Breast epithelium (tissue), 3 donors: ENCODE results near the gene IL20RA.

Source experiments
- POLR2A ChIP-seq: fragments of 450-650 bp; IDR thresholded peaks from one replicate; pipeline ENCODE4 v1.6.1; 2016; ENCODE audit warnings: antibody characterized with exemption, mild to moderate bottlenecking, moderate library complexity
- POLR2AphosphoS5 ChIP-seq, 3 donors: sonication (generic); formaldehyde crosslinking; IDR thresholded peaks; one replicate each; pipeline ENCODE4 v1.6.1; 2017; ENCODE audit warnings: antibody characterized with exemption in 3 of 3
- TF ChIP-seq, protein P1 (sequence below), 3 donors: fragments of 450-650 bp; IDR thresholded peaks; one replicate each; pipeline ENCODE4 v1.5.1; 2016 to 2017; ENCODE audit warnings: antibody characterized with exemption in 3 of 3, mild to moderate bottlenecking in 3 of 3, moderate library complexity in 3 of 3

DNA sequence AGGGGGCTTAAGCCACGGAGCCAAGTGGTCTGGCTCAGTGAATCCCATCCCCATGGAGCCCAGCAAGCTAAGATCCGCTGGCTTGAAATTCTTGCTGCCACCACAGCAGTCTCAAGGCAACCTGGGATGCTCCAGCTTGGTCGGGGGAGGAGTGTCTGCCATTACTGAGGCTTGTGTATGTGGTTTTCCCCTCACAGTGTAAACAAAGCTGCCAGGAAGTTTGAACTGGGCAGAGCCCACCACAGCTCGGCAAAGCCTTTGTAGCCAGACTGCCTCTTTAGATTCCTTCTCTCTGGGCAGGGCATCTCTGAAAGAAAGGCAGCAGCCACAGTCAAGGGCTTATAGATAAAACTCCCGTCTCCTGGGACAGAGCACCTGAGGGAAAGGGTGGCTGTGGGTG lies 25.5 kb upstream of the IL20RA start:
- TF ChIP-seq, protein P1, sequence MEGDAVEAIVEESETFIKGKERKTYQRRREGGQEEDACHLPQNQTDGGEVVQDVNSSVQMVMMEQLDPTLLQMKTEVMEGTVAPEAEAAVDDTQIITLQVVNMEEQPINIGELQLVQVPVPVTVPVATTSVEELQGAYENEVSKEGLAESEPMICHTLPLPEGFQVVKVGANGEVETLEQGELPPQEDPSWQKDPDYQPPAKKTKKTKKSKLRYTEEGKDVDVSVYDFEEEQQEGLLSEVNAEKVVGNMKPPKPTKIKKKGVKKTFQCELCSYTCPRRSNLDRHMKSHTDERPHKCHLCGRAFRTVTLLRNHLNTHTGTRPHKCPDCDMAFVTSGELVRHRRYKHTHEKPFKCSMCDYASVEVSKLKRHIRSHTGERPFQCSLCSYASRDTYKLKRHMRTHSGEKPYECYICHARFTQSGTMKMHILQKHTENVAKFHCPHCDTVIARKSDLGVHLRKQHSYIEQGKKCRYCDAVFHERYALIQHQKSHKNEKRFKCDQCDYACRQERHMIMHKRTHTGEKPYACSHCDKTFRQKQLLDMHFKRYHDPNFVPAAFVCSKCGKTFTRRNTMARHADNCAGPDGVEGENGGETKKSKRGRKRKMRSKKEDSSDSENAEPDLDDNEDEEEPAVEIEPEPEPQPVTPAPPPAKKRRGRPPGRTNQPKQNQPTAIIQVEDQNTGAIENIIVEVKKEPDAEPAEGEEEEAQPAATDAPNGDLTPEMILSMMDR (IDR thresholded peaks at IDR 0.05) = no peak
- TF ChIP-seq POLR2A (no peak), POLR2AphosphoS5 (IDR thresholded peaks at IDR 0.05) (no peak)
